H1 (cell line): ENCODE measurements around the gene ALOX12. TPM values are rescaled to one million over a fixed set of nuclear protein-coding genes. Genes with fewer than 3 reads are reported as not detected.

ENCODE experiments used
- CTCF ChIA-PET: fragments of 300-600 bp; sonication (Branson Sonifier 250); formaldehyde crosslinking; loops from one replicate; lab custom pipeline; 2021; ENCODE audit not compliant: partially characterized antibody; lab: Charles Lee
- POLR2A ChIA-PET: fragments of 300-600 bp; sonication (Branson Sonifier 250); formaldehyde crosslinking; loops from one replicate; lab custom pipeline; 2021; ENCODE audit warnings: inconsistent platforms; ENCODE audit not compliant: partially characterized antibody; lab: Charles Lee
- DNase-seq, 2 experiments: peaks; one replicate each; pipeline versions ENCODE4 v3.0.0 to v3.0.0-alpha.2; 2010 to 2022; ENCODE audit warnings: low spot score in 2 of 2, low read depth in 1 of 2, mixed read lengths in 1 of 2
- FAIRE-seq: peaks from 2 replicates; lab custom pipeline; 2011; peaks lifted over from hg19 to GRCh38; lab: Jason Lieb, UNC
- H2AFZ ChIP-seq: 2 replicates; pipeline ENCODE4 v1.8.1; 2012; ENCODE audit warnings: low read length, inconsistent platforms
- H2AK5ac ChIP-seq: 2 replicates; pipeline ENCODE4 v1.6.1; 2013; ENCODE audit warnings: low read depth, low read length
- H2BK120ac ChIP-seq: replicated peaks from 2 replicates; pipeline ENCODE3; 2013; ENCODE audit warnings: low read depth, low read length, inconsistent platforms
- H2BK12ac ChIP-seq: 2 replicates; pipeline ENCODE4 v1.6.1; 2013; ENCODE audit warnings: low read depth, low read length
- H2BK15ac ChIP-seq: 2 replicates; pipeline ENCODE4 v1.6.1; 2013; ENCODE audit warnings: low read length
- H2BK20ac ChIP-seq: 2 replicates; pipeline ENCODE4 v1.6.1; 2013; ENCODE audit warnings: low read length
- H2BK5ac ChIP-seq: 2 replicates; pipeline ENCODE4 v1.6.1; 2013; ENCODE audit warnings: low read depth, low read length
- H3K14ac ChIP-seq: 2 replicates; pipeline ENCODE4 v1.6.1; 2013; ENCODE audit warnings: inconsistent platforms; ENCODE audit not compliant: insufficient read length
- H3K18ac ChIP-seq: 2 replicates; pipeline ENCODE4 v1.6.1; 2013; ENCODE audit warnings: low read length; ENCODE audit errors: extremely low read depth
- H3K23ac ChIP-seq: 2 replicates; pipeline ENCODE4 v1.6.1; 2013; ENCODE audit warnings: inconsistent platforms; ENCODE audit not compliant: insufficient read length
- H3K23me2 ChIP-seq: 2 replicates; pipeline ENCODE4 v1.6.1; 2013; ENCODE audit warnings: low read depth, low read length
- H3K27ac ChIP-seq: 2 replicates; pipeline ENCODE4 v1.6.1; 2011; ENCODE audit warnings: low read depth, low read length, inconsistent platforms
- H3K27me3 ChIP-seq, 4 experiments: replicated peaks in 1 of 4; 1 replicate in 1 of 4; 2 replicates in 3 of 4; pipeline versions ENCODE4 v1.6.1 to v1.8.1; 2011 to 2013; ENCODE audit warnings: low read length in 3 of 4, mild to moderate bottlenecking in 3 of 4, inconsistent platforms in 2 of 4, mixed read lengths in 2 of 4, moderate library complexity in 1 of 4; ENCODE audit not compliant: control insufficient read depth in 3 of 4, insufficient read depth in 3 of 4; ENCODE audit errors: extremely low read depth in 1 of 4
- H3K36me3 ChIP-seq, 4 experiments: 2 replicates each; pipeline versions ENCODE4 v1.6.1 to v1.8.1; 2011 to 2013; ENCODE audit warnings: mild to moderate bottlenecking in 4 of 4, low read length in 3 of 4, moderate library complexity in 2 of 4, control low read depth in 1 of 4, inconsistent platforms in 1 of 4; ENCODE audit not compliant: insufficient read depth in 4 of 4, control insufficient read depth in 2 of 4
- H3K4ac ChIP-seq: replicated peaks from 2 replicates; pipeline ENCODE3; 2013; ENCODE audit warnings: low read length, low read depth, mixed read lengths, inconsistent platforms; ENCODE audit not compliant: insufficient read length
- H3K4me1 ChIP-seq, 4 experiments: replicated peaks in 1 of 4; 1 replicate in 1 of 4; 2 replicates in 3 of 4; pipeline versions ENCODE4 v1.6.1 to v1.8.1; 2011 to 2013; ENCODE audit warnings: low read length in 3 of 4, inconsistent platforms in 2 of 4, mixed read lengths in 1 of 4; ENCODE audit not compliant: insufficient read depth in 4 of 4, control insufficient read depth in 3 of 4
- H3K4me2 ChIP-seq, 2 experiments: 2 replicates each; pipeline versions ENCODE4 v1.6.1 to v1.8.1; 2011 to 2013; ENCODE audit warnings: low read depth in 2 of 2, low read length in 2 of 2, control low read depth in 1 of 2, inconsistent platforms in 1 of 2, mild to moderate bottlenecking in 1 of 2; ENCODE audit not compliant: insufficient read depth in 1 of 2
- H3K4me3 ChIP-seq, 4 experiments: fragments of 200-600, 300-600 bp in 1 of 4; sonication (generic), shearing (Covaris generic), sonication (Bioruptor Twin) in 1 of 4; 2 replicates each; pipeline versions ENCODE4 v1.5.1 to v1.8.1; 2011 to 2016; ENCODE audit warnings: low read length in 4 of 4, low read depth in 3 of 4, control low read depth in 2 of 4, inconsistent platforms in 2 of 4, mild to moderate bottlenecking in 2 of 4, mixed read lengths in 1 of 4, moderate library complexity in 1 of 4; ENCODE audit not compliant: insufficient read depth in 2 of 4; ENCODE audit errors: extremely low read depth in 1 of 4
- H3K56ac ChIP-seq: replicated peaks from 2 replicates; pipeline ENCODE3; 2013; ENCODE audit warnings: low read depth, mild to moderate bottlenecking, mixed read lengths, low read length, inconsistent platforms; ENCODE audit not compliant: insufficient read length
- H3K79me1 ChIP-seq: 2 replicates; pipeline ENCODE4 v1.6.1; 2013; ENCODE audit warnings: low read depth, low read length, control low read depth
- H3K79me2 ChIP-seq, 2 experiments: 2 replicates each; pipeline versions ENCODE4 v1.6.1 to v1.8.1; 2012 to 2013; ENCODE audit warnings: low read length in 2 of 2, mild to moderate bottlenecking in 2 of 2, inconsistent platforms in 1 of 2; ENCODE audit not compliant: insufficient read depth in 2 of 2, control insufficient read depth in 1 of 2
- H3K9ac ChIP-seq, 4 experiments: replicated peaks in 1 of 4; 1 replicate in 1 of 4; 2 replicates in 3 of 4; pipeline versions ENCODE4 v1.6.1 to v1.8.1; 2011 to 2013; ENCODE audit warnings: low read depth in 3 of 4, low read length in 3 of 4, control low read depth in 2 of 4, mild to moderate bottlenecking in 2 of 4, moderate library complexity in 2 of 4, inconsistent platforms in 1 of 4; ENCODE audit errors: extremely low read depth in 1 of 4
- H3K9me3 ChIP-seq, 2 experiments: 2 replicates each; pipeline versions ENCODE4 v1.6.1 to v1.8.1; 2012 to 2013; ENCODE audit warnings: mild to moderate bottlenecking in 2 of 2, moderate library complexity in 2 of 2, control low read depth in 1 of 2, inconsistent platforms in 1 of 2, low read depth in 1 of 2, low read length in 1 of 2, mixed read lengths in 1 of 2; ENCODE audit not compliant: insufficient read depth in 2 of 2
- H4K20me1 ChIP-seq, 2 experiments: replicated peaks in 1 of 2; 2 replicates each; pipeline versions ENCODE3 to v1.8.1; 2011 to 2013; ENCODE audit warnings: inconsistent platforms in 2 of 2, low read length in 2 of 2, mild to moderate bottlenecking in 1 of 2; ENCODE audit not compliant: insufficient read depth in 2 of 2, control insufficient read depth in 1 of 2
- H4K5ac ChIP-seq: 2 replicates; pipeline ENCODE4 v1.6.1; 2013; ENCODE audit warnings: low read length, low read depth, mixed read lengths, inconsistent platforms; ENCODE audit not compliant: insufficient read length
- H4K8ac ChIP-seq: 2 replicates; pipeline ENCODE4 v1.8.0; 2013; ENCODE audit warnings: mild to moderate bottlenecking, moderate library complexity, low read length, inconsistent platforms; ENCODE audit not compliant: insufficient read depth; ENCODE audit errors: extremely low read depth
- H4K91ac ChIP-seq: replicated peaks from 2 replicates; pipeline ENCODE3; 2013; ENCODE audit warnings: low read length, mixed read lengths, inconsistent platforms; ENCODE audit not compliant: insufficient read length
- CBX8 ChIP-seq: fragments of 300-800, 300-1000 bp; sonication (generic); IDR thresholded peaks from 2 replicates; pipeline ENCODE4 v1.7.1; 2016; ENCODE audit warnings: low read depth, low read length, borderline replicate concordance
- SAP30 ChIP-seq: fragments of 300-600 bp; sonication (generic); IDR thresholded peaks from 2 replicates; pipeline ENCODE4 v1.7.1; 2012; ENCODE audit warnings: low read length, moderate library complexity, mild to moderate bottlenecking, inconsistent platforms; ENCODE audit not compliant: insufficient read depth, insufficient replicate concordance
- WGBS, 2 experiments: shearing (Covaris generic) in 1 of 2; methylation state at CpG; one replicate each; pipeline versions ENCODE4 v1.1.6 to v1.1.7; 2013 to 2015; ENCODE audit warnings: low lambda C conversion rate in 2 of 2, mixed read lengths in 2 of 2, inconsistent platforms in 1 of 2, low coverage in 1 of 2, missing lambda C conversion rate in 1 of 2; ENCODE audit not compliant: insufficient replicate concordance in 2 of 2, insufficient coverage in 1 of 2, insufficient read length in 1 of 2; ENCODE audit errors: extremely low coverage in 1 of 2, missing lambda C conversion rate in 1 of 2; 5-methylcytosine and 5-hydroxymethylcytosine counted together
- polyA plus RNA-seq, 7 experiments: library from polyadenylated mRNA; depleted of rRNA in 3 of 7; stranded (reverse) in 5 of 7; unstranded in 2 of 7; fragments of >200 nt in 5 of 7; fragments of 200-250 nt in 2 of 7; gene quantifications; 1 replicate in 5 of 7; 2 replicates in 1 of 7; 4 replicates in 1 of 7; pipeline versions ENCODE4 v1.2.1 to v1.2.3, GENCODE V29; 2011 to 2013; ENCODE audit warnings: missing spikeins in 2 of 7, mixed read lengths in 2 of 7
- total RNA-seq: library from RNA; stranded (reverse); fragmentation: NEBNext Ultra II Directional; extraction: Animal tissue kit (Norgen Biotek cat#: 25700); gene quantifications from 2 replicates; pipeline ENCODE4 v1.2.1, GENCODE V29; 2021

ALOX12 gene
- total and polyA plus RNA-seq, 2 of the 8 experiments (the other 6 are each of a cell fraction or from before 2014, with no cell fraction given) = 1.4 to 2.0 TPM

DNA sequence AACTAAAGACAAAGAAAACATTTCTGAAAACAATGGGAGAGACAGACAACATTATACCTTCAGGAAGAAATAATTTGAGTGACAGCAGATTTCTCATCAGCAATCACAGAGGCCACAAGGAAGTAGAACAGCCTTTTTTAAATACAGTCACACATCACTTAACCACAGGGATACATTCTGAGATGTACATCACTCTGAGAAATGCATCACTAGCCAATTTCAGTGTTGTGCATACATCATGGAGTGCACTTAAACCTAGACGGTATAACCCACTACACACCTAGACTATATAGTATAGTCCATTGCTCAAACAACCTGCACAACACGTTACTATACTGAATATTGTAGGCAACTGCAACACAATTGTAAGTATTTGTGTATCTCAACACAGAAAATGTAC is 24.9 kb upstream of the ALOX12 start:
- no peak overlapping the region for H3K9ac ChIP-seq
- no peak overlapping the region for H3K4me2 ChIP-seq
- CTCF ChIA-PET = interaction anchor here (0.7 to 1.7 kb wide), 2 partner anchors 45 to 57 kb away, joined by 3 to 7 read pairs; no protein-coding TSS in a partner anchor
- no peak overlapping the region for H3K27ac ChIP-seq
- no peak overlapping the region for H3K23ac ChIP-seq
- POLR2A ChIA-PET = no interaction called here
- no peak overlapping the region for H3K4me3 ChIP-seq
- H3K4me1 ChIP-seq = no peaks in the 10 kb centered on the region
- no peaks in the 10 kb centered on the region for H3K23me2 ChIP-seq
- no peaks in the 10 kb centered on the region for H3K27me3 ChIP-seq
- DNase-seq (no peak), FAIRE-seq (no peak)
- no peak overlapping the region for H3K18ac ChIP-seq
- no peak overlapping the region for H2BK15ac ChIP-seq
- no peak overlapping the region for H4K8ac ChIP-seq
- H2BK5ac ChIP-seq = no peak overlapping the region
- no peak overlapping the region for H3K56ac ChIP-seq
- no peak overlapping the region for H4K91ac ChIP-seq
- H3K36me3 ChIP-seq = no peaks in the 10 kb centered on the region
- no peak overlapping the region for H3K4ac ChIP-seq
- TF ChIP-seq CBX8 (no peak), SAP30 (no peak)
- H4K5ac ChIP-seq = no peak overlapping the region
- no peak overlapping the region for H2BK12ac ChIP-seq
- H3K79me2 ChIP-seq = no peaks in the 10 kb centered on the region
- no peak overlapping the region for H2AK5ac ChIP-seq
- no peaks in the 10 kb centered on the region for H3K9me3 ChIP-seq
- no peaks in the 10 kb centered on the region for H3K79me1 ChIP-seq
- 89% methylated on average over 2 of the region's 2 CpGs; no CpG with 5 or more reads in 1 of the 2 experiments for WGBS, 2 experiments
- H2BK20ac ChIP-seq = no peak overlapping the region
- no peak overlapping the region for H2AFZ ChIP-seq
- no peaks in the 10 kb centered on the region for H4K20me1 ChIP-seq
- no peak overlapping the region for H3K14ac ChIP-seq
- H2BK120ac ChIP-seq = no peak overlapping the region
